Stimulated activated CD8-positive, alpha-beta memory T cell treated with anti-CD3 and anti-CD28 coated beads, Interleukin-2, amount 100 ng/mL, for 1 hour (primary cell): ENCODE results near the gene PURA.

Experiments
- DNase-seq, 2 donors: peaks; one replicate each; pipeline ENCODE4 v3.0.0-alpha.2; 2020; ENCODE audit warnings: low read depth in 2 of 2

PURA gene

DNA sequence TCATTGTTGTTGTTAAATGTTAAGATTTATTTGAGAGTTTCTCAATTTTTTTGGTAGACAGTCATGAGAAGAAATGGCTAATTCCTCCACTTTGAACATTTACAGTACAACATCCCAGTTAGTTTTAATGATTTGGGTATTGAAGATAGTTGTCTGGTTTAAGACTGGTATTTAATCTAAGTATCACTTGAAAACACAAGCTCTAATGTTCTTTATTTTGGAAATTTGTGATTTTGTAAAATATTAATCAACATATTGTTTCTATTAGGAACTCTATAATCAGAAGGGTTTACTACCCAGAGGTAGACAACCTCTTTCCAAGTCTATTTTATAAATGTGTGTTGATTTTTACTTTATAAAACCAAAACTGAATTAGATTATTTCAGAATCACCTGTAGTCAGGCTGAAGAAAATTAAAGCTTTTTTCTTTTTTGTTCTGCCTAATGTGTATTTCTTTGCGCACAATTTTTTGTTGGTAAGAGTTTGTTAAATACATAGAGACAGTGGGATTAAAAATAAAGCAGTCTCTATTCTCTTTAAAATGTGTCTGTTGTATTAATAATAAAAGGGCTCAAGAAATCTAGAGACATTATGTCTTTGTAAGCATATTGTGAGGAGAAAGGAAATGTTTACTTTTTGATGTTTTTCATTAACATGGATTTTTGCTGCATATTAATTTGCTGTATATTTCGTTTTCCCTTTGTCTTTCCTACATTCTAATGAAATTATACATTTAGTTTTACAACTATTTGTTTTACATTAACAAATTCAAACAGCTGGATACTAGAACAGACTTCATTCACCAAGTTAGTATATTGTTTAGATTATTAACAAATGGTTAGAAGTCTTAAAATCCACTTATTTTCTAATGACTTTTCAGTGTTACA, 3.9 kb upstream of the PURA start:
- DNase-seq = no peak

DNA sequence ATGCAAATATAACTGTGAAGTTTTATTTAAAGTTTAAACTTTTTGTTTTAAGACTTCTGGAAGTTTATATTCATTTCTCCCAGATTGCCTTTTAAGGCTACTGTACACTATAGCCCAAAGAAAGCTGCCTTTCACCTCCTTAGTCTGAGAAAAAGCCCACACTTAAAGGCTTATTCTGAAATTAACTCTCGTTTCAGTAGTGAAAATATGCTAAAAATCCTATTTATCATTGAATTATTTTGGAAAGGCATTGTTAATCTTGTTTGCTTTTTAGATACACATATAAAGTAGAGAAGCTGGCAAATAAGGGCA, 3.3 kb upstream of the PURA start:
- DNase-seq = no peak

DNA sequence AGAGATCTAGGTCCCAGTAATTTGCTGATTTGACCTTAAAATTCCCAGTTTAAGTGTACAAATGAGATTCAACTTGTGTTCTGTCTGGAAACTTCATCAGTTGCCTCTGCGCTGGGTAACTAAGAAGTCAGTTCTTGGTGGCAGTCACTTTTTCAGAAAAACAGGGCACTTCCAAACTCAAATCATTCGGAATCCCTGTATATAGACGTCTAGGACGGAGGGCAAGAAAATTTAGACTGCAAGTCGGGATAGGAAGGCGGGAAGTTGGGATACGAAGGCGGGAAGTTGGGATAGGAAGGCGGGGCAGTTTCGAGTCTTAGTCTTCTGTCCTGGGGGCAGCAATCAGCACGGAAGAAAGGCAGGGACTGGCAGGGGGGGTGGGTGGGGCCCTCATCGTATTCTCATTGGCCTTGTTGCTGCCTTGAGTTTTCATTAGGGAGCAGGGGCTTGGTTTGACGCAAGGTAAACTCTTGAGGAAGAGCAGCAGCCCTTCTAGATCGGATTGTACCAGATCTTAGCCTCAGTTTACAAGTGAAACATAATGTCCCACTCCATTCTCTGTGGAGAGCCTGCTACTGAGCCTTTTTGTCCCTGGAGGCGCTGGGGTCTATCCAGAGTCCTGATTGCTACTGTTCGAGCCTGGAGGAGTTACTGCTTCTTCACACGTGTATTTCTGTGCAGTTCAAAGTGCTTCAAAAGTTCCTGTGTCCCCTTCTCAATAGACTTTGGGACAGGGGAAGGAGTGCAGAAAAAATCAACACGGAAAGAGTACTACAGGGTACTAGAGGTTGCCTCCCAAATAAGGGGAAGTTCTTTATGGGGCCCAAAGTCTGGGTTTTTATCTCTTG, 2.7 kb upstream of the PURA start:
- no peak for DNase-seq

DNA sequence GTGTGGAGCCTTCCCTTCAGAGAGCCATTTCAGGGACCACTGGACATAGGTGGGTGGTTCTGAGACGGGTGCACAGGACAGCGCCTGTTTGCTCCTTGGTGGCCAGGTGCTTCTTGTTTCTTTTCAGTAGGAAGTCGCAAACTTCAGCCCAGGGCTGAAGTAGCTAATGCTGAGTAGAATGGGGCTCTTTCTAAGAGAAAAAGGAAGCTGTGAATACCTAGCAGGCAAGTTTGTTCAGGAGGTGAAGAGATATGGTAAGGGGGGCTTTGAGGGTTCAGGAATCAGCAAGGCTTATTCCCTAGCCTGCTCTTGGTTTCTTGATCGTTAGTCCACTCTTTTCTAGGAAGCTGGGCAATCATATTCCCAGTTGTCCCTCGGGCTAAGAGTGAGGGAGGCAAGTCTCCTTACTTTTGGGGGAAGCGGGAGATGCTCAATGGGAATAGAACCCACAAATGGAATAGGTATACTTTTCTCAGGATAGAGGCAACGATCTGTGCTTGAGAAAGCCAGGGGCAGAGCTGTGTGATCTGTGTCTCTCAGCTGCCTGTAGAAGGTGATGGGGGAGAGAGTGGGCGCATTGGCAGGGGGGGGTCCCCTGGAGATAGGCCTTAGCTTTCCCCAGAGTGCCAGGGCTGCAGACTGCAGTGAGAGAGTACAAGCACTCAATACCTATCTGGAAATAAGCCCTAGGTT, 1.9 kb upstream of the PURA start:
- DNase-seq = no peak

DNA sequence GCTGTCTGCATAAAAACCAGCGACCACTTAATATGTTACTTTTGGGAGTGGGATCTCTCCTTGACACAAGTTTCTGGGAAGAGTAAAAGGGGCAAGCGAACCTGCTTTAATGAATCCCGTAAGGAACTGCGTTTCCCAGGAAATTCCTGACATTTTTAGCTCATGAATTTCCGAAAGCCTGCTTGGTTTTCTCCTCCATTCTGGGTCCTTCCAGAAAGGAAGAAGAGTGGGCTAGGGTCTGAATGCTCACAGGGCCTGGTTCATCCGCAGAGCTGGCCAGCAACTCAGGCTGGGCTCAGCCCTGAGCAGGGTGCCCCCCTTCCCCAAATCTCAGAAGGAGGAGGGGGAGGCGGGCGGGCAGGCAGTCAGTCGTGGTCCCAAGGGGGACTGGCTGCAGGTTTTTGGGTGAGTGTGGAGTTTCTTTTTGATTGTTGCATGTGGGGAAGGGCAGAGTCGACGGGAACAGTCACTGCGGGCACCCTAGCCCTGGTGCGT, 1.2 kb upstream of the PURA start:
- DNase-seq = no peak

DNA sequence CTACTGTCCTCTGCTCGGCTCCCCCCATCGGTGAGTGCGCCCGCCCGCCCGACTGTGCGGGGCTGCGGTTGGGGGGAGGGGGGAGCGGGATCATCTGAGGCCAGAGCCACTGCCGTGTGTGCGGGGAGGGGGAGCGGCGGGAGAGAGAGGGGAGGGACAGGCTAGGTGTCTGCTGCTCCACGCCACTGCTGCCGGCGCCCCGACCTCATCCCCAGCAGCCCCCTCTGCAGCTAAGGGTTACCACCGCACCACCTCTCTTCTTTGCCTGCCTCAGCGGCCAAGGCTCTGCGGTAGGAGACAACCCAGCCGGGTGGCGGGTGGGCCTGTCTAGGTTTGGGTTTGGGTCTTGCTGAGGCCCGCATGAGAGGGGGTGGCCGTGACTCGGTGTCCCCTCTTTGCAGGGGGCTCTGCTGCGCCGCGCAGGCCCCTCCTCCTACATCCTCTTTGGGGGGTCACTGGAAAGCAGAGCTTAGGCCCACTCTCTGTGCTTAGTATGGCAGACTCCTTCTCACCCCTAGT, 670 bp upstream of the PURA start:
- DNase-seq = no peak

DNA sequence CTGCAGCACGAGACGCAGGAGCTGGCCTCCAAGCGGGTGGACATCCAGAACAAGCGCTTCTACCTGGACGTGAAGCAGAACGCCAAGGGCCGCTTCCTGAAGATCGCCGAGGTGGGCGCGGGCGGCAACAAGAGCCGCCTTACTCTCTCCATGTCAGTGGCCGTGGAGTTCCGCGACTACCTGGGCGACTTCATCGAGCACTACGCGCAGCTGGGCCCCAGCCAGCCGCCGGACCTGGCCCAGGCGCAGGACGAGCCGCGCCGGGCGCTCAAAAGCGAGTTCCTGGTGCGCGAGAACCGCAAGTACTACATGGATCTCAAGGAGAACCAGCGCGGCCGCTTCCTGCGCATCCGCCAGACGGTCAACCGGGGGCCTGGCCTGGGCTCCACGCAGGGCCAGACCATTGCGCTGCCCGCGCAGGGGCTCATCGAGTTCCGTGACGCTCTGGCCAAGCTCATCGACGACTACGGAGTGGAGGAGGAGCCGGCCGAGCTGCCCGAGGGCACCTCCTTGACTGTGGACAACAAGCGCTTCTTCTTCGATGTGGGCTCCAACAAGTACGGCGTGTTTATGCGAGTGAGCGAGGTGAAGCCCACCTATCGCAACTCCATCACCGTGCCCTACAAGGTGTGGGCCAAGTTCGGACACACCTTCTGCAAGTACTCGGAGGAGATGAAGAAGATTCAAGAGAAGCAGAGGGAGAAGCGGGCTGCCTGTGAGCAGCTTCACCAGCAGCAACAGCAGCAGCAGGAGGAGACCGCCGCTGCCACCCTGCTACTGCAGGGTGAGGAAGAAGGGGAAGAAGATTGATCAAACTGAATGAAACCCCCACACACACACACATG, 654 bp downstream of the PURA start:
- no peak for DNase-seq

DNA sequence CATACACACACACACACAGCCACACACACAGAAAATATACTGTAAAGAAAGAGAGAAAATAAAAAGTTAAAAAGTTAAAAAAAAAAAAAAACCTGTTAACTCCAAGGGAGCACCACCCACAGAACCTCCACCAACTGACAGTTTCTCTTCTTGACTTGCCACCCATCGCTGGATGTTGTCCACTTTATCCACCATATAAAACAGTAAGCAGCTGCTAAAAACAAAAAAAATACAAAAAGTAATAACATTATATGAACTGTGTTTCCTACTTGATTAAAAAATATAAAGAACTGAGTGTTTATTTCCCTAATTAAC, 1.2 kb downstream of the PURA start:
- no peak for DNase-seq

DNA sequence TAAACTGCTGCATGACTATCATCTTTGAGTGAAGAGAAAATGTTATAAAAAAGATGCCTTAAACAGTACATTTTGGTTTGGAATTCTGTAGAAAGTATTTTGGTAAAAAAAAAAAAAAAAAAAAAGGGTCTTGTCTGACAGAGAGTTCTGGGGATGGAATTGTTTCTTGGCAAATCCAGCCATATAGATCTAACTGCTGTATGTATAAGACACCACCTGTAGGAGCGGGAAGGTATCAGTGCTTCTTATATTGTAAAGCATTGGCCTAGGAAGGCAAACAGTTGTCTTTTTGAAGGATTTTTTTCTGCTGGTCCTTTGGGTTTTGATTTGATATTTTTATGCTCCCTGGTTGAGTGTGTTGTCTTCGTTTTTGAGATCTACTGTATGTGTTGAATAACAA, 2.8 kb downstream of the PURA start:
- DNase-seq = no peak

DNA sequence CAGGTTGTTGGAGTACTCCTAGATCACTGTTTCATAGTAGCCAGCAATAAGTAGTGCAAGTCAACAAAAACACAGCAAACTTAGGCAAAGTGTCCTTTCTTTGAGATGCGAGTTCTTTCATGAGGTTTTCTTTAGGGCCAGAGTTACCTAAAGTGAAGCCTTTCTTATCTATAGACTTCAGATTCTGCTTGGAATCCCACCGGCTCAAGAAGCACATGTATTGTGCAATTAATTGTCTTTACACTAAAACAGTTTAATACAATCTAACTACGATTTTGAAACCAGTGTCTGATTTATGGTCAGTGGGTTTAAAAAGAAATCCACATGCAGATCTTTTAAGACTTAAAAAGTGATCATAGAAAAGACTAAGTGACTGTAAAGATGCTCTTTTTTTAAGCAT, 3.6 kb downstream of the PURA start:
- DNase-seq = no peak

DNA sequence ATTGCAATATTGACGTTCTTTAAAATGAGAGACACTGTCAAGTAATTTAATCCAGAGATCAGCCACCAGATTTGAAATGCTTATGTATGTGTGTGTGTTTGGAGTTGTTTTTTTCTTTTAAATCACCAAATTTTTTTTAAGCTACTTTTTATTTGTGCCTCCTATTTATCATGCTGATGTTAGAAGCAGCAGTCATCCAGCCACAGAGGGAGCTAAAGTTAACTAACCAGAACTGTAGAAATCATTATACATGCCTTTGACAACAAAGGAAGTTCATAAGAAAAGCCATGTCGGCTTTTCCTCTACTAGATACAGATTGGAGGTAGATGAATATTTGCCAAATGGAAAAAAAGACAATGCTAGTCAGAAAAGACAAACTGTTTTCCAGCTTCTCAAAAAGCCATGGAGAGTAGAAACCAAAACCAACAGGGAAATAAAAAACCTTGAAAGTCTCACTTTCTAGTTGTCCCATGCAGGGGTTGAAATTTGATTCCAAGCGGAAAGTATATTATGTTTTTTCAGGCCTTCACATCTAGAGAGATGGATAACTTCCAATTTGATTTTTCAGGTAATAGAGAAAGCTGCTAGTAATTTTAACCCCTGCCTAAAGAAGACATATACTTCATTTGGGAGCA, 4.5 kb downstream of the PURA start:
- DNase-seq = no peak

DNA sequence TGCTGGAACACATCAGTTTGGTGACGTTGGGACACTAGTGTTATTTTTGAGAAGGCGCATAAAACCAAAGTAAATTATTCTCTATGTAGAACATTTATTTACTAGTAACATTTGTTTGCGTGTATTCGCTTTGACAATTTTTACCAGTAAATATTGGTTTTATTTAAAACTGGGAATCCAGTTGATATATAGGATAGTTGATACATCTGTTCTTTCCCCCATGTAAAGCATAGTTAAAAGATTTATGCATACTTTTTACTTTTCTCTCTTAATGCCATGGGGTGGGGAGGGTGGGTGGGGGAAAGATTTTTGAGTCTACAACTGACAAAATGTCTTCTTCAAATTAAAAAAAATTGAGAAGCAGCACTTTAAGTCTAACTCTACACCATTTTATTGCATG, 11.7 kb downstream of the PURA start, which contains the start of gene IGIP:
Gene IGIP (plus strand): TSS at position 301 of the 400 bp plus-strand sequence. CDS start 2,540 bp downstream, outside the sequence.
- no peak for DNase-seq

DNA sequence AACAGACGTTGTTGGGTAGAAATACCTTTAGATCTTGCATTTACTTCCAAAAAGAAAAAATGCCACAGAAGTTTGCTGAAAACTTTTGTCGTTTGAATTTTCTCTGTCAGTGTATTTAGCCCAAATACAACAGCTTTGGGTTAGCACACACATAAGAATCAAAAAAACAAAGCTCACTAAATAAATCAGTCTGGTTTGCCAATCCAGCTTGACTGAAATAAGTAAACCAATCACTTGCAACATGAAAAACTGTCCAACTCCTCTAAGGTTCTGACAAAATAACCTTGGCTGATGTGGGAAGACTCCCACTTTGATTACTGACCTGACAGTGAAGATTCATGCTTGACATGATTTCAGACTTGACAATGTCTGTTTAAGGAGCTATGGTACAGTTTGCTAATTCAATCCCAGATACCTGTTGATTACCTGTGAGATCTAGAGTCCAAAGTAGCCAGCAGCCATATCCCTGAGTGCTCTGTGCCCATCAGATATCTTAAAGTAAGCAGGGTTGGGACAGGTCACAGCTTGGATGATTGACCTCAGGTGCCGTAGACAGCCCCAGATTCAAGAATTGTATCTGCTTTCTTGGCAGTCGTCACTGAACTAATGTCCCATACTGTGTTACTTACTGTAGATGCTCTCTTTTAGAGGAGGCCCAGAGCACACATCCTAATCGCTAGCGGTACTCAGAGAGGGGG, 12.6 kb downstream of the PURA start:
- DNase-seq = no peak

DNA sequence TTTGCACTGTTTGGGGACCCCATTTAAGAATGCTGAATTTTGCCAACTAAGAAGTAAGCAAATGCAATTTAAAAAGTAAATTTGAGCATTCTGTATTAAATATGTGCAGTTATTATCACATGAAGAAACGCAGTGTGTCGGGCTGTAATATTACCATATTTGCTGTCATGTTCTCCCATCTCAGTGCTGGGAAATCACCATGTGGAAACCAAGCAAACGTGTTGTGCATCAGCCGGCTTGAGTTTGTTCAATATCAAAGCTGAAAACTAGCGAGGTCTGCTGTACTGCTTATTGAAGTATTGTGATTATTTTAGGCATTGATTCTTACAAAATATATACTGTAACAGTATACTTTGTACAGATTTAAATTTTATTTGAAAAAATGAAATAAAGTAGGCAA, 14.5 kb downstream of the PURA start:
- no peak for DNase-seq

DNA sequence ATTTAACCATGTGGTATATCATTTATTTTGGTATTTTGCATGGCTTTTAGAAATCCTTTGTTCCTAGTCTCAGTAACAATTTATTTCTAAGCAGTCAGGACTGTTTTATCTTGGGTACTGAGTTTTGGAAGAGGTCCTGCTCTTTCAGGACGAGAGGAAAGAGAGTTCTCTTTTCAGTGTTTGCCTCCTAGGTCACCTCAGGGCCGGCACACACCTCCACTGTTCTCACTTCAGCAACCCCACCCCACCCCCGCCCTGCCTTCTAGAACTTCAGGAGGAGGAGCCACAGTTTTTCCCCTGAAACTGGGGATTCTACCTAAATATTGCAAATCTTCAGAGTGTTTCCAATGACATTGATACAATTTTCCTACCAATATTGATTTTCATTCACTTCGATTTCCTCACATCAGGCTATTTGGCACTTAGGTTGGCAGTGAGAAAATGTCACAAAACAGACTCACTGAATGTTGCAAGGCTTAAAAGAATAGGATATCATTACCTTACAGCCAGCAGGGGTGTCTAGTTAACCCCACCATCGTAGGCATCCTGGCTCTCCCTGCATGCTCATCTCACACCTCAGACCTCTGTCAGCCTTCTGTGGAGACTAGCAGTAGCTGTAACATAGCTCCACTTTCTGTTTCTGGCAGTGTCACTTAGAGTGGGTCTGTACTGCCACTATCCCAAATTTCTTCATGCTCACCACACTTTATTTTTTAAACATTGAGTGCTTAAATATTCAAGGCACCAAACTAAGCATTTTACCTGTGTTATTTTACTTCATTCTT, 17.2 kb downstream of the PURA start:
- no peak for DNase-seq

DNA sequence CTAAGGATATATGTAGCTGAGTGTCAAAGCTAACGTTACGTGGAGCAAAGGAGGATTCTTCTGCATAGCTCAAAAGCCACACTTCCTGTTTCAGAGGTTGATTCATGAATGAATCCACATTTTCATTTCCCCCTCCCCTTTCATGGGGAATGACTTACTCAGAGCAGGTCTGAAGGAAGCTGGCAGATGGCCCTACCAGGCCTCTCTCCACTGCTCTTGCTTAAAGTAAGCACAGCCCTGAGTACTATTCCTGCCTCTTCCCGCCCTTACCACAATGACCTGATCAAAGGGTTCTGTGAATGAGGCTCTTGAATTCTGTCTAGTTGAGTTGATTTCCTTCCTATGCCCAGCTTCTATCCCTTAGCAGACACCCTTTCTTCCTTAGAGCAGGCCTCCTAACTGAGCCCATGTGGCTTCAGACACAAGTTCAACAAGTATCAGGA, 18.1 kb downstream of the PURA start:
- DNase-seq = no peak

DNA sequence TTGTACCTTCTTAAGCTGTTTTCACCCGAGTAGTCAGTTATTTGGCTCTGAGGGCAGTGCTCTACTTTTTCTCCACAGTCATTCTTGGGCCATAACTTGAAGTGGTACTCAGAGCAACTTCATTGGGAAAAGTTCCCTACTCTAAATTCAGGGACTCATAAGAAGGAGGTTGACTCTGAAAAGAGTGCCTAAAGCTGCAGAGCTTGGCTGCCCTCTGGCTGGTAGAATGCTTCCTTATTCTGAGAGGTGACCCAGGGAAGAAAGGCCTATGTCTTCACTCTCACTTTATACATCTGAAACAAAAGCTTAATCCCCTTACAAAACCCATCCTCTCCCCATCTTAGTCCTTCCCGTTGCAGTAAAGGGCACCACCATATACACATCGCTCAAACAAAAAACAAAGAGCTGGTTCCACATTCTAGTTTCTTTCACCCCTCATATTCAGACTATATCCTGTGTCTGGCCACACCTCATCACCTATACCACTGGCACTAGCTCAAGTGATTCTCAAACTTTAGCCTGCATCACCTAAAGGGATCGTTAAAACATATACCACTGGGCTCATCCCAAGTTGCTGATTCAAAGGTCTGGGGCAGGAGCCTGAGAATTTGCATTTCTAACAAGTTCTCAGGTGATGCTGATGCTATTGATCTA, 19.7 kb downstream of the PURA start:
- DNase-seq = no peak

DNA sequence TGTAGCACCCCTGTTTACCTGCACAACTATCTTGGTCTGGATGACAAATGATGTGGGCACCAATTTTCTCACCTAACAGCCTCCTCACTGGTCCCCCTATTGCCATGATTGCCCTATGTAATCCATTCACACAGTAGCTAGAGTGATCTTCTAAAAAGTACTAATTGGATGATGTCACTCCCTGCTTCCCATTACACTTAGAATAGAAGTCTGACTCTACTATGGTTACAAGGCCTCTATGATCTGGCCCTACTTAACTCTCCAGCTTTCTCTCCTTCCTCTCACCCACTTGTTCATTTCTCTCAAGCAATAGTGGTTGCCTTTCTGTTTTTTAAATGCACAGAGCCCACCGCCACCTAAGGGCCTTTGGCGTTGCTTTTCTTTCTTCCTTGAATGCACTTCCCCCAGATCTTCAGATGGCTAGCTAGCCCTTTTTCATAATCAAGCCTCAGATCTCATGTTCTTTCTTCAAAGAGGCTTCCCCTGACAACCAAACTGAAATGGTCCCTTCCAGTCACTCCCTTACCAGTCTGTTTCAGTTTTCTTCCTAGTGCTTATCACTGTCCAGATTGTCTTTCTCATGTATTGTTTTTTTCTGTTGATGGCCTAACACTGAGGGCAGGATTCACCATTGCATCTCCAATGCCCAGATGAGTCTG, 20.5 kb downstream of the PURA start:
- no peak for DNase-seq
